Natural killer cell (primary cell): ENCODE results near the gene CDH5. TPM values are rescaled to one million over a fixed set of nuclear protein-coding genes. Genes with fewer than 3 reads are reported as not detected.

Experiments
- ATAC-seq, 3 donors: fragments of 150-1000 bp in 2 of 3; fragments of 200-7000 bp in 1 of 3; cut with Tn5 transposase; 1 replicate in 1 of 3; 2 replicates in 2 of 3; pipeline ENCODE4 v1.10.0; 2021; ENCODE audit warnings: mild to moderate bottlenecking in 2 of 3, moderate library complexity in 2 of 3
- DNase-seq, 2 donors: peaks; one replicate each; pipeline versions ENCODE4 v3.0.0 to v3.0.0-alpha.2; 2013 to 2021; ENCODE audit warnings: mixed read lengths in 1 of 2
- H3K27ac ChIP-seq: one replicate; pipeline ENCODE4 v1.5.1; 2013; ENCODE audit warnings: mild to moderate bottlenecking, low read length
- H3K27me3 ChIP-seq: one replicate; pipeline ENCODE4 v1.6.1; 2013; ENCODE audit warnings: low read length; ENCODE audit not compliant: control insufficient read depth, insufficient read depth
- H3K36me3 ChIP-seq: one replicate; pipeline ENCODE4 v1.6.1; 2013; ENCODE audit warnings: low read length; ENCODE audit not compliant: control insufficient read depth, insufficient read depth
- H3K4me1 ChIP-seq: one replicate; pipeline ENCODE4 v1.6.1; 2013; ENCODE audit warnings: low read length; ENCODE audit not compliant: control insufficient read depth, insufficient read depth
- H3K4me3 ChIP-seq: one replicate; pipeline ENCODE4 v1.5.1; 2013; ENCODE audit warnings: low read length
- H3K9me3 ChIP-seq: one replicate; pipeline ENCODE4 v1.6.1; 2013; ENCODE audit warnings: low read length; ENCODE audit not compliant: control insufficient read depth, insufficient read depth
- H3K27ac Mint-ChIP-seq, 2 donors: one replicate each; pipeline ENCODE4 v1.8.0; 2022; ENCODE audit warnings: mild to moderate bottlenecking in 2 of 2, mixed read lengths in 2 of 2, moderate library complexity in 1 of 2
- H3K27me3 Mint-ChIP-seq, 2 donors: one replicate each; pipeline ENCODE4 v1.8.0; 2022; ENCODE audit warnings: low read depth in 2 of 2, mixed read lengths in 2 of 2
- H3K36me3 Mint-ChIP-seq: one replicate; pipeline ENCODE4 v1.8.0; 2022; ENCODE audit warnings: mixed read lengths
- H3K4me1 Mint-ChIP-seq, 2 donors: one replicate each; pipeline ENCODE4 v1.8.0; 2022; ENCODE audit warnings: mixed read lengths in 2 of 2
- H3K4me3 Mint-ChIP-seq: one replicate; pipeline ENCODE4 v1.8.0; 2022; ENCODE audit warnings: mild to moderate bottlenecking, moderate library complexity, mixed read lengths
- H3K9me3 Mint-ChIP-seq, 2 donors: one replicate each; pipeline ENCODE4 v1.8.0; 2022; ENCODE audit warnings: mixed read lengths in 2 of 2
- CTCF ChIP-seq: fragments of 200-600 bp; IDR thresholded peaks from one replicate; pipeline ENCODE4 v1.8.0; 2022; ENCODE audit warnings: antibody characterized with exemption
- WGBS: methylation state at CpG from one replicate; pipeline ENCODE4 v1.1.7; 2013; ENCODE audit warnings: missing lambda C conversion rate; ENCODE audit not compliant: insufficient coverage; 5-methylcytosine and 5-hydroxymethylcytosine counted together
- intact Hi-C: fragments of 100-400 bp; cut with micrococcal nuclease; formaldehyde crosslinking; loops from one replicate; pipeline ENCODE4 v1.14.2; 2022
- total RNA-seq, 4 donors: library from RNA; stranded (reverse); fragments of 120-200 nt in 1 of 4; gene quantifications; one replicate each; pipeline versions ENCODE4 v1.2.3 to v1.2.4, GENCODE V29; 2013 to 2022

Gene CDH5
- total RNA-seq, 3 donors from 2014 or later (not counting 1 experiment from before 2014, with no cell fraction given), result not detected

- Mint-ChIP-seq H3K27me3 (peaks cover 22 to 40% of the 10 kb centered on the region in 2 donors), H3K36me3 (no peaks in the 10 kb centered on the region), H3K4me3 (no peak overlapping the region), H3K4me1 (peaks cover 6 to 12% of the 10 kb centered on the region in 2 donors), H3K27ac (no peak overlapping the region), H3K9me3 (no peaks in the 10 kb centered on the region)
- Histone ChIP-seq H3K9me3 (no peaks in the 10 kb centered on the region), H3K36me3 (no peaks in the 10 kb centered on the region), H3K4me3 (no peak overlapping the region), H3K4me1 (peaks cover 12% of the 10 kb centered on the region), H3K27ac (no peak overlapping the region), H3K27me3 (peaks cover 3% of the 10 kb centered on the region)
- TF ChIP-seq CTCF, result no peak
- WGBS, result 97% methylated on average over 3 of the region's 5 CpGs
- ATAC-seq (no peak), DNase-seq (no peak)
- intact Hi-C loops, result loop anchor here (5.0 kb wide), 2 partner anchors 318 to 333 kb away; no protein-coding TSS in a partner anchor
Measured at GRCh38 chr16:66409156-66409555, 42.7 kb downstream of the CDH5 start.

- H3K36me3 Mint-ChIP-seq, result no peaks in the 10 kb centered on the region
- no peak for TF ChIP-seq CTCF
- H3K4me1 Mint-ChIP-seq, result peaks cover 0 to 3% of the 10 kb centered on the region in 2 donors
- Histone ChIP-seq H3K36me3 (no peaks in the 10 kb centered on the region), H3K27ac (no peak overlapping the region), H3K4me3 (no peak overlapping the region), H3K9me3 (no peaks in the 10 kb centered on the region), H3K27me3 (no peaks in the 10 kb centered on the region), H3K4me1 (peaks cover 5% of the 10 kb centered on the region)
- H3K4me3 Mint-ChIP-seq, result no peak overlapping the region
- intact Hi-C loops, result no loop called here
- no peak overlapping the region for H3K27ac Mint-ChIP-seq
- H3K27me3 Mint-ChIP-seq, result peaks cover 10 to 15% of the 10 kb centered on the region in 2 donors
- no peak for ATAC-seq
- no peak for DNase-seq
- H3K9me3 Mint-ChIP-seq, result no peaks in the 10 kb centered on the region
Measured at GRCh38 chr16:66412182-66412581, 45.7 kb downstream of the CDH5 start.

- Mint-ChIP-seq H3K27me3 (peaks cover 7 to 17% of the 10 kb centered on the region in 2 donors), H3K36me3 (no peaks in the 10 kb centered on the region), H3K27ac (no peak overlapping the region), H3K4me3 (no peak overlapping the region), H3K4me1 (peaks cover 0 to 5% of the 10 kb centered on the region in 2 donors), H3K9me3 (no peaks in the 10 kb centered on the region)
- WGBS, result 83% methylated on average over 1 of the region's 1 CpG
- DNase-seq (no peak), ATAC-seq (no peak)
- Histone ChIP-seq H3K36me3 (no peaks in the 10 kb centered on the region), H3K4me3 (no peak overlapping the region), H3K9me3 (no peaks in the 10 kb centered on the region), H3K27ac (no peak overlapping the region), H3K27me3 (no peaks in the 10 kb centered on the region), H3K4me1 (no peaks in the 10 kb centered on the region)
- no peak for TF ChIP-seq CTCF
- intact Hi-C loops, result no loop called here
Measured at GRCh38 chr16:66414891-66415290, 48.4 kb downstream of the CDH5 start.

- peaks cover 0 to 5% of the 10 kb centered on the region in 2 donors for H3K4me1 Mint-ChIP-seq
- no peaks in the 10 kb centered on the region for H3K36me3 Mint-ChIP-seq
- no peak overlapping the region for H3K27ac ChIP-seq
- H3K4me3 ChIP-seq, result no peak overlapping the region
- no peak overlapping the region for H3K27ac Mint-ChIP-seq
- intact Hi-C loops, result no loop called here
- WGBS, result no CpG with 5 or more reads among the region's 1 CpG
- H3K9me3 Mint-ChIP-seq, result no peaks in the 10 kb centered on the region
- no peaks in the 10 kb centered on the region for H3K9me3 ChIP-seq
- no peak for TF ChIP-seq CTCF
- ATAC-seq (no peak), DNase-seq (no peak)
- H3K27me3 Mint-ChIP-seq, result peaks cover 13 to 16% of the 10 kb centered on the region in 2 donors
- H3K36me3 ChIP-seq, result no peaks in the 10 kb centered on the region
- no peaks in the 10 kb centered on the region for H3K27me3 ChIP-seq
- H3K4me3 Mint-ChIP-seq, result no peak overlapping the region
- no peaks in the 10 kb centered on the region for H3K4me1 ChIP-seq
Measured at GRCh38 chr16:66416136-66416535, 49.6 kb downstream of the CDH5 start.
